Measurements from ENCODE around the gene DISC1. TPM values are rescaled to one million over a fixed set of nuclear protein-coding genes. Genes with fewer than 3 reads are reported as not detected.

The DISC1 gene
- total and polyA plus RNA-seq, 2 of the 13 experiments (the other 11 are each of a cell fraction or from before 2014, with no cell fraction given), result 4.2 to 4.6 TPM

GRCh38 chr1:231743966-231744365, 117.4 kb downstream of the DISC1 start (continued):
- TF ChIP-seq ZXDC (CRISPR knock-in tag; IDR thresholded peaks at IDR 0.05), result no peak
- no peak for TF ChIP-seq ZNF510 (CRISPR knock-in tag; IDR thresholded peaks at IDR 0.05; ENCODE audit: low read depth)
- TF ChIP-seq ZSCAN30 (CRISPR knock-in tag; IDR thresholded peaks at IDR 0.05), result no peak
- TF ChIP-seq ZNF275 (CRISPR knock-in tag; IDR thresholded peaks at IDR 0.05; ENCODE audit: borderline replicate concordance), result no peak
- no peak for TF ChIP-seq PAXIP1 (CRISPR knock-in tag; conservative IDR thresholded peaks at IDR 0.05)
- no peak for TF ChIP-seq DNMT1 (CRISPR knock-in tag; IDR thresholded peaks at IDR 0.05)
